Measurements from ENCODE around the gene SEC24C.

- TF ChIP-seq CTCF (conservative IDR thresholded peaks at IDR 0.05; ENCODE audit: low read length) (no peak), EZH2phosphoT487 (IDR thresholded peaks at IDR 0.05; ENCODE audit: borderline replicate concordance) (no peak)
These were observed 448 bp downstream of the SEC24C start for GRCh38 chr10:73744664-73744975.

Data from Loucy (cell line).